ENCODE data around the gene NOXO1. TPM values are rescaled to one million over a fixed set of nuclear protein-coding genes. Genes with fewer than 3 reads are reported as not detected.

NOXO1 gene
- total RNA-seq, 2 donors from 2014 or later, result not detected

DNA sequence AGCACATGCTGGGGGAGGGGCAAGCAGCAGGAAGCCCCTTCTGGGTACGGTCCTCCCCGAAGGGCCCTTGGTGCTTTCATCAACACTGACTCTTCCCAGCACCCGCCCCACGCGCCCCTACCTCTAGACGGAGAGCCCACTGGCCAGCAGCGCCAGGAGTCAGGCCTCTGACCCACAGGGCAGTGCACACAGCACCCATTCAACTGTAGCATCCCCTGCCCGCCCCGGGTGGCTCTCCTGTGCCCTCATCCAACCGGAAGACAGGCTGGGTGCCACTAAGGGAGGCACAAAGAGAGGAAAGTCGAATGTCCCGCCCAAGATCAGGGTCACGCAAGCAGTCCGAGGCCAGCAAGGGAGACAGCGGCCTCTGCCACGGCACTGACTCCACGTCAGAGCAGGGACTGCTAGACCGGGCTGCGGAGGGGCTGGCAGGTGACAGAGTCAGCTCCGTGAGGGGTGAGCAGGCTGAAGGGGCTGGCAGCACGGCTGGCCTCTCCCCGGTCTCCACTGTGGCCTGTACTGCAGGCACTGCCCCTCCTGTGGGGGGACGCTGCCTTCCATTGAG lies 48.1 kb downstream of the NOXO1 start:
- no peak for DNase-seq (ENCODE audit: low spot score)
- H3K9me3 Mint-ChIP-seq, result no peaks in the 10 kb centered on the region
- no peak overlapping the region for H3K27ac Mint-ChIP-seq
- H3K27me3 Mint-ChIP-seq, result no peaks in the 10 kb centered on the region
- peaks cover 0 to 3% of the 10 kb centered on the region in 2 donors for H3K4me1 Mint-ChIP-seq (ENCODE audit: low read depth in 2 of 2)
- H3K4me3 Mint-ChIP-seq, result no peak overlapping the region
- ATAC-seq, result no peak
- H3K36me3 Mint-ChIP-seq, result no peaks in the 10 kb centered on the region

- Mint-ChIP-seq H3K27ac (no peak overlapping the region), H3K4me3 (no peak overlapping the region), H3K4me1 (ENCODE audit: low read depth in 2 of 2) (peaks cover 0 to 3% of the 10 kb centered on the region in 2 donors), H3K27me3 (no peaks in the 10 kb centered on the region), H3K36me3 (no peaks in the 10 kb centered on the region), H3K9me3 (no peaks in the 10 kb centered on the region)
- ATAC-seq (no peak), DNase-seq (ENCODE audit: low spot score) (no peak)
These were observed 48.9 kb downstream of the NOXO1 start for GRCh38 chr16:1932050-1933028.

GRCh38 chr16:1930338-1930720 lies 50.9 kb downstream of the NOXO1 start:
- Mint-ChIP-seq H3K27me3 (no peaks in the 10 kb centered on the region), H3K36me3 (no peaks in the 10 kb centered on the region), H3K27ac (no peak overlapping the region), H3K4me3 (no peak overlapping the region), H3K4me1 (ENCODE audit: low read depth in 2 of 2) (peaks cover 0 to 3% of the 10 kb centered on the region in 2 donors), H3K9me3 (no peaks in the 10 kb centered on the region)
- no peak for DNase-seq (ENCODE audit: low spot score)
- ATAC-seq, result no peak

GRCh38 chr16:1929578-1930337 lies 51.5 kb downstream of the NOXO1 start:
- Mint-ChIP-seq H3K9me3 (no peaks in the 10 kb centered on the region), H3K36me3 (no peaks in the 10 kb centered on the region), H3K4me1 (ENCODE audit: low read depth in 2 of 2) (peaks cover 0 to 3% of the 10 kb centered on the region in 2 donors), H3K27me3 (peaks cover 0 to under 1% of the 10 kb centered on the region in 2 donors), H3K4me3 (no peak overlapping the region), H3K27ac (no peak overlapping the region)
- ATAC-seq (peak; percentile 97 to 98), DNase-seq (ENCODE audit: low spot score) (peak; percentile 94)

- no peaks in the 10 kb centered on the region for H3K36me3 Mint-ChIP-seq
- H3K4me1 Mint-ChIP-seq (ENCODE audit: low read depth in 2 of 2), result peaks cover 0 to 3% of the 10 kb centered on the region in 2 donors
- peak overlapping the region; percentile 73 for H3K4me3 Mint-ChIP-seq
- ATAC-seq (peak; percentile 1 to 11), DNase-seq (ENCODE audit: low spot score) (no peak)
- H3K27ac Mint-ChIP-seq, result peak overlapping the region in 1 of 2 donors; percentile 48
- no peaks in the 10 kb centered on the region for H3K9me3 Mint-ChIP-seq
- peaks cover 0 to 3% of the 10 kb centered on the region in 2 donors for H3K27me3 Mint-ChIP-seq
These were observed 52.2 kb downstream of the NOXO1 start for GRCh38 chr16:1929105-1929504.

Other genes starting within 250 kb of the NOXO1 start
- gene NME3, start 209.9 kb downstream of the NOXO1 start, total RNA-seq, result 10 to 100 TPM; 37.4 to 46.4 TPM
- 10 to 100 TPM; 34.8 to 55.0 TPM for gene EME2, start 208.7 kb downstream of the NOXO1 start, total RNA-seq
- 100 to 1,000 TPM in 1 of 2 donors, 10 to 100 TPM in 1; 98.1 to 192 TPM for gene MRPS34, start 208.3 kb downstream of the NOXO1 start, total RNA-seq
- gene SPSB3, start 198.9 kb downstream of the NOXO1 start, total RNA-seq, result 10 to 100 TPM; 26.9 to 30.1 TPM
- gene NUBP2, start 198.5 kb downstream of the NOXO1 start, total RNA-seq, result 10 to 100 TPM; 47.9 to 81.8 TPM
- under 1 TPM in 1 of 2 donors, not detected in 1; 0.12 TPM for gene IGFALS, start 187.8 kb downstream of the NOXO1 start, total RNA-seq
- gene HAGH, start 154.6 kb downstream of the NOXO1 start, total RNA-seq, result 10 to 100 TPM; 39.5 to 47.5 TPM
- 10 to 100 TPM; 13.9 to 14.5 TPM for gene FAHD1, start 154.3 kb downstream of the NOXO1 start, total RNA-seq
- not detected for gene MEIOB, start 109.3 kb downstream of the NOXO1 start, total RNA-seq
- not detected for gene HS3ST6, start 63.1 kb downstream of the NOXO1 start, total RNA-seq
- 10 to 100 TPM; 24.3 to 24.7 TPM for gene MSRB1, start 38.3 kb downstream of the NOXO1 start, total RNA-seq
- gene RPL3L, start 26.8 kb downstream of the NOXO1 start, total RNA-seq, result 1 to 10 TPM in 1 of 2 donors, not detected in 1; 1.5 TPM
- 100 to 1,000 TPM in 1 of 2 donors, 10 to 100 TPM in 1; 95.0 to 103 TPM for gene NDUFB10, start 21.9 kb downstream of the NOXO1 start, total RNA-seq
- gene RPS2, start 16.6 kb downstream of the NOXO1 start, total RNA-seq, result 1,000 to 10,000 TPM; 2,056 to 2,952 TPM
- gene RNF151, start 14.6 kb downstream of the NOXO1 start, total RNA-seq, result not detected
- 10 to 100 TPM; 39.3 to 78.3 TPM for gene TBL3, start 9.4 kb downstream of the NOXO1 start, total RNA-seq
- gene GFER, start 2.7 kb upstream of the NOXO1 start, total RNA-seq, result 10 to 100 TPM; 31.9 to 41.7 TPM
- gene SYNGR3, start 8.5 kb upstream of the NOXO1 start, total RNA-seq, result 10 to 100 TPM; 21.3 to 43.6 TPM
- 100 to 1,000 TPM in 1 of 2 donors, 10 to 100 TPM in 1; 83.1 to 163 TPM for gene ZNF598, start 28.4 kb upstream of the NOXO1 start, total RNA-seq
- gene NPW, start 38.3 kb upstream of the NOXO1 start, total RNA-seq, result 1 to 10 TPM; 1.5 to 3.5 TPM
- gene NHERF2, start 45.4 kb upstream of the NOXO1 start, total RNA-seq, result 1 to 10 TPM; 3.8 to 4.5 TPM
- gene NTHL1, start 66.4 kb upstream of the NOXO1 start, total RNA-seq, result 10 to 100 TPM; 12.6 to 40.9 TPM
- gene TSC2, start 66.5 kb upstream of the NOXO1 start, total RNA-seq, result 100 to 1,000 TPM; 106 to 155 TPM
- gene PKD1, start 154.4 kb upstream of the NOXO1 start, total RNA-seq, result 100 to 1,000 TPM in 1 of 2 donors, 10 to 100 TPM in 1; 66.4 to 145 TPM
- gene RAB26, start 167.2 kb upstream of the NOXO1 start, total RNA-seq, result under 1 TPM in 1 of 2 donors, not detected in 1; 0.89 TPM
- 10 to 100 TPM; 69.0 to 91.7 TPM for gene TRAF7, start 174.3 kb upstream of the NOXO1 start, total RNA-seq
- under 1 TPM; 0.14 to 0.26 TPM for gene CASKIN1, start 215.1 kb upstream of the NOXO1 start, total RNA-seq
- 10 to 100 TPM; 31.2 to 68.9 TPM for gene MLST8, start 224.0 kb upstream of the NOXO1 start, total RNA-seq
- gene BRICD5, start 229.4 kb upstream of the NOXO1 start, total RNA-seq, result 10 to 100 TPM in 1 of 2 donors, 1 to 10 TPM in 1; 6.2 to 23.7 TPM
- 10 to 100 TPM; 18.8 to 39.8 TPM for gene PGP, start 233.4 kb upstream of the NOXO1 start, total RNA-seq
- gene E4F1, start 242.1 kb upstream of the NOXO1 start, total RNA-seq, result 10 to 100 TPM; 27.5 to 51.8 TPM